SU-DHL-6 (cell line): ENCODE data around the gene CD80.

Source experiments
- CTCF ChIP-seq: fragments of 200-600 bp; sonication (generic); IDR thresholded peaks from one replicate; pipeline ENCODE4 v1.5.1; 2017; ENCODE audit warnings: antibody characterized with exemption, mild to moderate bottlenecking, low read length, moderate library complexity; ENCODE audit not compliant: insufficient read depth, poor library complexity, severe bottlenecking
- EZH2phosphoT487 ChIP-seq: fragments of 200-600 bp; sonication (generic), shearing (Covaris generic); conservative IDR thresholded peaks from 2 replicates; pipeline ENCODE4 v1.6.1; 2018; ENCODE audit warnings: mild to moderate bottlenecking, antibody characterized with exemption, low read length, moderate library complexity, mixed read lengths

- TF ChIP-seq CTCF, result no peak
- no peak for TF ChIP-seq EZH2phosphoT487
Measured at GRCh38 chr3:119562307-119562961, 3.0 kb upstream of the CD80 start.
